ENCODE results near the gene KCNQ1. TPM values are rescaled to one million over a fixed set of nuclear protein-coding genes. Genes with fewer than 3 reads are reported as not detected.

Gene KCNQ1
- total and polyA plus RNA-seq, 7 donors = 0.48 to 3.1 (median 1.1) TPM

DNA sequence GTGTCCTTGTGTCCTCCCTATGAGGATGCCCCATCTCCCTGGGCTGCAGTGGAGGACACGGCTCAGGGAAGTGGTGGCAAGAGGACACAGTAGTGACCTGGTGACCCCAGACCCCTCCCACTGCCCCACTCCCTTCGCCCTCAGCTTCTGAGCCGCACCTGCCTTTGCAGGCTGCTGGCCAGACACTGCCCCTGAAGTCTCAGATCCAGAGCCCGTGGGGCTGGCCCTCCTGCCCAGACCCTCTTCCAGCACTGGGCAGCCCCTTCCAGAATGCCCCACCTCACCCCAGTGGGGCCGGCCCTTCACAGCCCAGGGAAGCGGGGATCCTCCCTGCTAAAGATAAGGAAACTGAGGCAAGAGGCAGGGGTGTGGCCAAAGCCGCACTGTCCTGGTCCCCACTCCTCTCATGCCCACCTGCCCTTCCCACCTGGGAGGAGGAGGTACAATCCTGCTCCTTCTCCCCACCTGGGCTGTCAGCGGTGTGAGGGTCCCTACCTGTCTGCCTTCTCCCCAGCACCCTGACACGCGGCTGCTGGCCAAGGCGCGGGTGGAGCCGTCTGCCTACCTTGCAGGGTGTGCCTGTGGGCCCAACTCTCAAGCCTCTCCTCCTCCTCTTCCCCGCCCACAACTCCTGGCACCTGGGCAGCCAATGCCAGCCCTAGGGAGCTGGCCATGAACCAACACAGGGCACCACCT, 17.8 kb upstream of the KCNQ1 start:
- 82 to 85% (median 82%) methylated on average over 13 to 14 of the region's 14 CpGs for WGBS, 3 donors
- intact Hi-C loops (cut with DNase I) = loop anchor here in 1 of 2 donors (10.0 kb wide), 1 partner anchor 468 kb away; no protein-coding TSS in a partner anchor
- H3K4me1 ChIP-seq = no peaks in the 10 kb centered on the region
- no peak overlapping the region for H3K27ac ChIP-seq
- no peak overlapping the region for H3K4me3 ChIP-seq
- peaks cover 0 to 6% (median 2%) of the 10 kb centered on the region in 3 donors for H3K27me3 ChIP-seq (ENCODE audit: insufficient read depth in 3 of 3, low read length in 2 of 3)
- TF ChIP-seq, protein P1, sequence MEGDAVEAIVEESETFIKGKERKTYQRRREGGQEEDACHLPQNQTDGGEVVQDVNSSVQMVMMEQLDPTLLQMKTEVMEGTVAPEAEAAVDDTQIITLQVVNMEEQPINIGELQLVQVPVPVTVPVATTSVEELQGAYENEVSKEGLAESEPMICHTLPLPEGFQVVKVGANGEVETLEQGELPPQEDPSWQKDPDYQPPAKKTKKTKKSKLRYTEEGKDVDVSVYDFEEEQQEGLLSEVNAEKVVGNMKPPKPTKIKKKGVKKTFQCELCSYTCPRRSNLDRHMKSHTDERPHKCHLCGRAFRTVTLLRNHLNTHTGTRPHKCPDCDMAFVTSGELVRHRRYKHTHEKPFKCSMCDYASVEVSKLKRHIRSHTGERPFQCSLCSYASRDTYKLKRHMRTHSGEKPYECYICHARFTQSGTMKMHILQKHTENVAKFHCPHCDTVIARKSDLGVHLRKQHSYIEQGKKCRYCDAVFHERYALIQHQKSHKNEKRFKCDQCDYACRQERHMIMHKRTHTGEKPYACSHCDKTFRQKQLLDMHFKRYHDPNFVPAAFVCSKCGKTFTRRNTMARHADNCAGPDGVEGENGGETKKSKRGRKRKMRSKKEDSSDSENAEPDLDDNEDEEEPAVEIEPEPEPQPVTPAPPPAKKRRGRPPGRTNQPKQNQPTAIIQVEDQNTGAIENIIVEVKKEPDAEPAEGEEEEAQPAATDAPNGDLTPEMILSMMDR (IDR thresholded peaks at IDR 0.05) = no peak
- no peaks in the 10 kb centered on the region for H3K9me3 ChIP-seq
- ATAC-seq (no peak), DNase-seq (no peak)
- no peaks in the 10 kb centered on the region for H3K36me3 ChIP-seq (ENCODE audit: insufficient read depth in 1 of 2, low read depth in 1 of 2)

DNA sequence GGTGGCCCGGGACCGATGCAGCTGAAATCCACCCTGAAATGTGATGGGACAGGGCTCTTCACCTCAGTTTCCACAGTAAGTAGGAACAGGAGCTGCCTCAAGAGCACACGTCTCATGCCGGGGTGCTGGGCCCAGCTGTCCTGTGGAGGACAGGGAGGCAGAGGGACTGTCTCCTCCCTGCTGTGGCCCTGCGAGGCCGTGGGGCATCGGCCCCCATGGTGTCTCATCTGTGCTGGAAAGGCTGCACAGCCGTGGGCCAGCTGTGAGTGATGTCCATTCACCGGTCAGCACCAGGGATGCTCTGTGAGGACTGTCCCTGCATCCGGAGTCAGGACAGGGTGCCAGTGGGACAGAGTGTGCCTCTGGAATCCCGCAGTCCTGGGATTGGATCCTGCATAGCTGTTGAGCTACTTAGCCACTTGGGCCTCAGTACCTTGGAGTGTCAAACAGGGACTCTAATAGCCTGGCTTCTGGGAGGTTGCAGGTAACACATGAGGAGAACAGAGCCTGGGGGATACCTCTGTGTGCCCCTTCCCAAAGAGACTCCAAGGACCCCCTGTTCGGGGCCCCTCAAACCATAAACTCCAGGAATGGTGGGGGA, 17.0 kb upstream of the KCNQ1 start:
- intact Hi-C loops (cut with DNase I) = loop anchor here (1.0 to 10.0 kb wide), 4 partner anchors 103 to 467 kb away; no protein-coding TSS in a partner anchor
- peaks cover 0 to 2% (median 1%) of the 10 kb centered on the region in 3 donors for H3K27me3 ChIP-seq (ENCODE audit: insufficient read depth in 3 of 3, low read length in 2 of 3)
- 66 to 73% (median 69%) methylated on average over 12 of the region's 12 CpGs for WGBS, 3 donors
- TF ChIP-seq, protein P1 (IDR thresholded peaks at IDR 0.05) = no peak
- no peak overlapping the region for H3K4me3 ChIP-seq
- H3K27ac ChIP-seq = no peak overlapping the region
- H3K36me3 ChIP-seq (ENCODE audit: insufficient read depth in 1 of 2, low read depth in 1 of 2) = no peaks in the 10 kb centered on the region
- ATAC-seq (peak in 1 of 4 donors; percentile 8), DNase-seq (no peak)
- no peaks in the 10 kb centered on the region for H3K9me3 ChIP-seq
- H3K4me1 ChIP-seq = no peaks in the 10 kb centered on the region

DNA sequence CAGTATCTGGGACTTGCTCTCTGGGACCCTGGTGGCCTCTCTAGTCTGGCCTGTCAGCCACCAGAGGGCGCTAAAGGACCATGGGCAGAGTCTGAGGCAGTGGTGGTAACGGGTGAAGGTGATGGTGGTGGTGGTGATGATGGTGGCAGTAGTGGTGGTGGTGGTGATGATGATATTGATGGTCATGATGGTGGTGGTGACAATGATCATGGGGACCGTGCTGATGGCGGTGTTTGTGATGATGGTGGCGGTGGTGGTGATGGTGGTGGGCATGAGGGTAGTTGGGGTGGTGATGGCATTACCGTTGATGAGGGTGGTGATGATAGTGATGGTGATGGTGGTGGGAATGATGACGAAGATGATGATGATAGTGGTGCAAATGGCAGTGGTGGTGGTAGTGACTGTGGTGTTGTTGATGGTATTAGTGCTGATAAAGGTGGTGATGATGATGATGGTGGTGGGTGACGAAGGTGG, 16.4 kb upstream of the KCNQ1 start:
- 51 to 63% (median 55%) methylated on average over 8 of the region's 8 CpGs for WGBS, 3 donors
- intact Hi-C loops (cut with DNase I) = loop anchor here (1.0 to 10.0 kb wide), 4 partner anchors 102 to 466 kb away; no protein-coding TSS in a partner anchor
- no peaks in the 10 kb centered on the region for H3K9me3 ChIP-seq
- DNase-seq (peak; percentile 66 to 83), ATAC-seq (peak; percentile 69 to 77 (median 72))
- TF ChIP-seq, protein P1 (IDR thresholded peaks at IDR 0.05) = peak; percentile 65
- no peaks in the 10 kb centered on the region for H3K4me1 ChIP-seq
- H3K27ac ChIP-seq = no peak overlapping the region
- no peaks in the 10 kb centered on the region for H3K36me3 ChIP-seq (ENCODE audit: insufficient read depth in 1 of 2, low read depth in 1 of 2)
- peaks cover 0 to 2% (median 0%) of the 10 kb centered on the region in 3 donors for H3K27me3 ChIP-seq (ENCODE audit: insufficient read depth in 3 of 3, low read length in 2 of 3)
- no peak overlapping the region for H3K4me3 ChIP-seq

- TF ChIP-seq, protein P1 (IDR thresholded peaks at IDR 0.05) = no peak
- Histone ChIP-seq H3K4me1 (no peaks in the 10 kb centered on the region), H3K4me3 (no peak overlapping the region), H3K36me3 (ENCODE audit: insufficient read depth in 1 of 2, low read depth in 1 of 2) (no peaks in the 10 kb centered on the region), H3K27me3 (ENCODE audit: insufficient read depth in 3 of 3, low read length in 2 of 3) (peaks cover 0 to 5% (median 3%) of the 10 kb centered on the region in 3 donors), H3K9me3 (no peaks in the 10 kb centered on the region), H3K27ac (no peak overlapping the region)
- 60 to 79% (median 78%) methylated on average over 1 of the region's 1 CpG for WGBS, 3 donors
- ATAC-seq = no peak
- peak in 1 of 2 donors; percentile 8 for DNase-seq
- intact Hi-C loops (cut with DNase I) = loop anchor here in 1 of 2 donors (5.0 kb wide), 1 partner anchor 91 kb away; no protein-coding TSS in a partner anchor
These were observed 13.4 kb upstream of the KCNQ1 start for GRCh38 chr11:2431395-2431794.

All from psoas muscle (tissue), 8 donors.